HG02970 (cell line): Measurements from ENCODE around the gene GALNS.

Experiments used
- ATAC-seq: cut with Tn5 transposase; IDR thresholded peaks from one replicate; pipeline ENCODE4 v1.9.1; 2021; ENCODE audit warnings: mild to moderate bottlenecking, moderate library complexity, moderate number of reproducible peaks; ENCODE audit not compliant: unreplicated experiment, low FRiP score

The GALNS gene

DNA sequence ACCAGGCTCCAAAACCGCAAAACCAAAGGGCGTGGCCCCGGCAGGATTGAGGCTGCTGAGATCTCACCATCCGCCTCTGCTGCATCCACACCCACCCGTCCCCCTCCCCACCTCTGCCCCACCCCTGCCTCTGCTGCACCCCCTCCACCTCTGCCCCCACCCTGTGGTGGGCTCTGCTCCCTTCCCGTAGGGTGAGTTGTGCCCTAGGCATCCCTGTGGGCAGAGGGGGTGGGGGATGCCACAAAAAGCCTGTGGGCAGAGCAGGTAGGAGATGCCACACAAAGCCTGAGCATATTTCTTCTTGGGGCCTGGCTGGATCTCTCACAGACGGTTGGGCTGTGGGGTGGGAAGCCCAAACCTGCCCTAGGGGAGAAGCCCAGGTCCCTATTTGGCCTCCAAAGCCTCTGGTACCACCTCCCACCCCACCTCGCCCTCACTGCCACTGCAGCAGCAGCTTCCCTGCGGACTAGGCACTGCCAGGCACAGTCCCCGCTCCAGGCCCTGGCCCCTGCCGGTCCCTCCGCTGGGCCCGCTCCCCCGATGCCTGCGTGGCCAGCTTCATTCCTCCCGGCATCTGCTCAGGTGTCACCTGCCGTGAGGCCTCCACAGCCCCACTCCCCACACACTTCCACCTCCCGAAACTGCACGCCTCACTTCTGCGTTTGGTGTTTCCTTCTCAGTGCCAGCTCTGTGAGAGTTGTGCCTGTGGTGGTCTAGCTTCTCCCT lies 21.0 kb upstream of the GALNS start:
- no peak for ATAC-seq

GRCh38 chr16:88876942-88877526 lies 20.3 kb upstream of the GALNS start:
- ATAC-seq: no peak

DNA sequence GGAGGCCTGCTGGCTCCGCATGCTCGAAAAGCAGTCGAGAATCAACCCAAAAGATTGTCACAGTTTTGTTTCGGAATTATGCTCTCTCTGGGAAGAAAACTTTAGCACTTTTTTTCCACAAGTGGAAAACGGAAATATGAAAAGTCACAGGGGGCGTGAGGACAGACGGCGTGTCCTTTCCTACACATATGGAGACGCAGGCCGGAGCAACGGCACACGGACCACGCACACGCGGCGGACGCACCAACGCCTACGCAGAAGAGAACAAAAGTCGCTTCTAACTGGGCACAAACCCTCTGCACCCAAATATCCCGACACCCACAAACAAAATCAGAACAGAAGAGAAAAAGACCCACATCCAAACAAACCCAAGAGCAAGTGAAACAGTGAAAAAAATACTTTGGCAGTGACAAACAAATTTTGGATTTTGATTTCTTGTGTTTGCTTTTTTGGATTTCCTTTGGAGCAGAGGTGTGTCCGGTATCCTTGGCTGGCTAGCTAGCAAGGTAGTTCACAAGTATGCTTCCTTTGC lies 19.0 kb upstream of the GALNS start:
- no peak for ATAC-seq

GRCh38 chr16:88874938-88875599 lies 18.3 kb upstream of the GALNS start:
- no peak for ATAC-seq

DNA sequence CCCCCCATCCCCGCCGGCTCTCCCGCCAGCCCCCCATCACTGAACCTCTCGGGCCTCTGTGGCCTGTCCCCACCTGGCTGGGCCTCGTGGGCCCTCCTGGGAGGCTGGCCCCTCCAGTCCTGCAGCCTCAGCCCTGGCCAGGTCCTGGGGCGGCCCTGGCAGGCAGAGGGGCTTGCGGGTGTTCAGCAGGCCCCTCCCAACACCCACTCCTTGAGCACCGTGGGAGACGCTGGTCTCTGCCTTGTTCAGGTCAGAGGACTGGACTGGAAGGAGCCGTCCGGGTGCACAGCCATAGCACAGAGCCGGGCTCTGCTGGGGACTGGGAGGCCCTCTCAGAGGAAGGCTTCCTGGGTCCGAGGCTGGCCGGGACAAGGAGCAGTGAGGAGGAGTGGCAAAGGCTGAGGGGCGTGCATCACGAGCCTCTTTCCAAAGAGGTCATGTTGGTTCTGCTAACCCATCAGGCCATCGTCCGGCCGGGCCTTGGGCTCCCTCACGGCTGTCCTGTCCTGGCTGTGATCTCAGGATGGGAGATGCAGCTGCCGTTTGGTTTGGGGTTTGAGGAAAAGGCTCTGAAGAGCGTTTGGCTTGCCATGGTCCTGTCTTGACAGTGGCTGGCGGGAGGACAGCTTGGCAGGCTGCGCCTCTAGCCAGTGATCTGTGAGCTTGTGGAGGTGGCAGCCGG lies 16.0 kb upstream of the GALNS start:
- ATAC-seq: no peak

DNA sequence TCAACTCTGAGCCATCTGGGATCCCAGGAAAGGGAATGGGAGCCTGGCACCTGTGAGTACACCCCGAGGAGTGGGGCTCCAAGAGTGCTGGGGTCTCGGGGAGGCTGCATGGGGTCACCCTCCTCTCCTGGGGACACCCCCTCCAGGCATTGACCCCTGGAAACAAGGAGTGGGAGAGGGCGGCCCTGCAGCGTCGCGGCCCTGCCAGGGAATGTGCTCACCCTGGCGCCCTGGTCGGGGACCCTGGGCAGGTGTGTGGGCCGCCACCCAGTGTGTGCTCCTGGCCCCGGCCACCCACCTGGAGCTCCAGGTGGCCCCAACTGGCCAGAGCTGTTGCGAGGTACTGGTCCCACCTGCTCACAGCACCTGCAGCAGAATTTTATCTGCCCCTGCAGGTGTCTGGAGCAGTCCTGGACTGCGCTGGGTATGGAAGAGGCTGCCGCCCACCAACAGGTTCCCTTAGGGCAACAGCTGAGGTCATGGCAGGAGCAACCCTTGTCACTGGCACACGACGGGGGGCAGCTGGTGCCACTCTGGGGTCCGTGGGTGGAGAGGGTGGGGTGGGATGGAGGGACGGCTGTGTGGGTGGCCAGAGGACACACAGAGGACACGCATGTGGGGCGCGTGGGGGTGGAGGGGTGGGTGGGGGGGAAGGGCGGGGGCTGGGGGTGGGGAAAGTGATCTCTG lies 15.1 kb upstream of the GALNS start:
- ATAC-seq: no peak

DNA sequence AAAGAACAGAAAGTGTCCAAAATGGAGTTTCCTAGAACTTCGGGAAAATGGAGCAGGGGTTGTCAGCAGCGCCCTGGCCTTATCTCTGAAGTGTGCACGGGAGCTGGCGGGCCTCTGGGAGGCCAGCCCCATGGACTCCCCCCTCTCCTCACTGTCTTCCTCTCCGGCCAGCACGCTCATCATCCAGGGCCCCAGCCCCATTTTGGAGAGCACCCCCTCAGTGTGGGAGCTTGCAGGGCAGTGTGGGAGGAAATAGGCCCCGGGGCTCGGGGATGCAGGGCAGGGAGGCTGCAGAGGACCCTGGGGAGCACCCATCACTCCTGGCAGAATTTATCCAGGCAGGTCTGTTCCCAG lies 14.6 kb upstream of the GALNS start:
- ATAC-seq: no peak

DNA sequence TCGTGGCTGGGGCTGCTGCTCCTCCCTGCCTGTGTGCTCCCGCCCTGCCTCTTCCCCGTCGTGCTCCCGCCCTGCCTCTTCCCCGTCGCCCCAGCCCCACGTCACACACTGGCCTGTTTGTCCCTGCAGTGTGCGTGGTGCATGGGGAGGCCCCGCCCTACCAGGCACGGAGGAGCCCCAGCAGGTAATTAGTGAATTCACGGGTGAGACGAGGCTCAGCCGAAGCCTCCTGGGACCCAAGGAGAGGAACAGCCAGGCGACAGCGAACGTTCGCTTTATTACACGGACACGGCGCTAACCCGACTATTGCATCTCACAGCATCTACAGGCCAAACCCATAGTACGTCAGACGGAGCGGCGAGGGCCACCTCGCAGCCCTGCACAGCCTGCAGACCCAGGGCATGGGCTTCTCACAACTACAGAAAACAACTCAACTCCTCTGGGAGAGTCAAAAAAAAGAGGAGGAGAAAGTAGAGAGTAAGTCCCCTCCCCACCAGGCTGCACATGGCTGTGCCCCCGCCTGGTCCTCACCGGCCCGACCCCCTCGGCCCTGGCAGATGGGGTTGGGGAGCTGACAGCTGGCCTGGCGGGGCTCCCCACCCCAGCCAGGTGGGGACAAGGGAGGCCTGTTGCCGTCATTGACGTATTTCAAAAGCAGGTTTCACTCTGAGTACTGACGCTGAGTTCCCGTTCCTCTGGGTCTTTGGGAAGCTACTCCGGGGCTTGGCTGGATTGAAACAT lies 14.0 kb upstream of the GALNS start:
- no peak for ATAC-seq

GRCh38 chr16:88869673-88869980 lies 12.9 kb upstream of the GALNS start:
- ATAC-seq: no peak

GRCh38 chr16:88868974-88869672 lies 12.4 kb upstream of the GALNS start:
- no peak for ATAC-seq

DNA sequence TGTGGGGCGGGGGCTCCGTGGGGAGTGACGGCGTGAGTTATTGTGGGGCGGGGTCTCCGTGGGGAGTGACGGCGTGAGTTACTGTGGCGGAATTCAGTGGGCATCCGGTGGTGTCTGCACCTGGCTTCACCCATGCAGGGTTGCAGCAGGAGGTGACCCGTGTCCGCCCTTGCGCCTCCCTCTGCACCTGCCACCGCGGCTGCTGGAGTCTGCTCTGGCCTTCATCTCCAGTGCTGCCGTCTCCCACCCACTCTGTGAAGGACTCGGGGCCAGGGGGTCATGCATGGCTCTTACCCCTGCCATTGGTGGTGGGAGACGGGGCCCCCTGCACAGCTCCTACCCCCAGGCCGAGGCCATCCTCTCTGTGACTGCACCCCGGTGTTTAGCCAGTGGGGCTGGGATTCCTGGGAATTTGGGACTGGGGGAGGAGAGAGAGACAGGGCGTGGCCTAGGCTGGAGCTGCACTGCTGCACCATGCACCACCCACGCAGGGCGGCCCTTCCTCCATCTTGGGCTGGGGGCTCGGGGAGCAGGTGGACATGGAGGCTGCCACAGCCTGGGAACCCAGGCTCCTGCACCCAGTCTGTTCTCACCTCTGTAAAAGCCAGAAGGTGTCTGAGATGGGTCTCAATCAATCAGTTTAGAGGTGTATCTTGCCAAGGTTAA lies 11.0 kb upstream of the GALNS start:
- ATAC-seq: no peak

DNA sequence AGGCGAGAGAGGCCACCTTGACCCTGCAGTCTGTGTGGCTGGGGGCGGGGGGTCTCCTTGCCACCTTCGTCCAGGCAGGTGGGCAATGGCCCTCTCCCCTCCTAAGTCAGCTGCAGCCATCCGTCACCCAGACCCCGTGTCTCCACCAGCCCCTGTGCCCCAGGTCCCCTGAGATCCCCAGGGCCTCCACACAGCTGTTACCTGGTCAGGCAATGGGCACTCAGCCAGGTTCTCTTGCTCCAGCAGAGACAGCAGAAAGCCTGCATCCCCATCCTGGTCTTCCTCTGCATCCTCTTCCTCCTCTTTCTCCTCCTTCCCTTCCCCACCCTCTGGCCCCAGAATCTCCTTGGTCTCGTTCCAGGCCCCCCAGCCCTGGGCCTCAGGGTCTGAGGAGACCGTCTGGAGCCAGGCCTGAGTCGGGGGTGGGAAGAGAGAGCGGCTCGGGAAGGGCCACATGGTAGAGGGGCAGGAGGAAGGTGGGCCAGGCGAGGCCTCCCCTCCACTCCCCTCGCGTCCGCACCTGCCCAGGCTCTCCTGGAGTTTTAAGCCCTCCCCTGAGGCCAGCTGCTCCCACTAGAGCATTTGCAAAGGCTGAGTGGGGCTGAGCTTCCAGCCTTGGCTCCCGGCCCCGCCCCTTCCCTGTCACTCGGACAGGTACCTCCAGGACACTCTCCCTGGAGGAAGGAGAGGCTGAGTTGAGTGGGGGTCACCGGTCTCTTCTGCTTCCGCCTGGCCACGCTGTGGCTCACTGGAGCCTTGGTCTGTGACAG lies 9.6 kb upstream of the GALNS start, which contains the start of gene PABPN1L:
Gene PABPN1L (minus strand): TSS at position 510 of the 770 bp plus-strand sequence. CDS start 54 bp downstream, at position 456.
- ATAC-seq: no peak

- ATAC-seq: no peak
These were observed 9.0 kb upstream of the GALNS start for GRCh38 chr16:88865742-88866141.

GRCh38 chr16:88865310-88865709 lies 8.6 kb upstream of the GALNS start:
- no peak for ATAC-seq

- ATAC-seq: no peak
These were observed 7.8 kb upstream of the GALNS start for GRCh38 chr16:88864521-88864920.

- no peak for ATAC-seq
These were observed 7.4 kb upstream of the GALNS start for GRCh38 chr16:88864099-88864498.

GRCh38 chr16:88863426-88863825 lies 6.7 kb upstream of the GALNS start:
- ATAC-seq: no peak

DNA sequence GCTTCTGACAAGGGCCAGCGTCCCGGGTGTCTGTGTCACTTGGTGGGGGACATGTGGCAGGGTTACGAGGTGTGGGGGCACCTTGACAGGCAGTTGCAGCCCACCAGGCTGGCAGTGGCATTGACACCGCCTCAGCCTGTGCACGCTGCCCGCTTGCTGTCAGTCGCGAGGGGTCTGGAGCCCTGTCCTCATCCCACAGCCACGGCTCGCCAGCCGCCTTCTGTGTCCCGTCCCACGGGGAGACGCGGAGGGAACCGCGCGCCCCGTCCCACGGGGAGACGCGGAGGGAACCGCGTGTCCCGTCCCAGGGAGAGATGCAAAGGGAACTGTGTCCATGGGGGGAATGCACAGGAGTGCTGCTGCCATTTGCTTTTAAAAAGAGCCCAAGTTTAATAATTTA lies 6.2 kb upstream of the GALNS start:
- no peak for ATAC-seq
